NCI-H2196 (cell line): ENCODE data around the gene TGFA.

Experiments used
- DNase-seq: peaks from one replicate; lab custom pipeline; 2025; ENCODE audit not compliant: unreplicated experiment; lab: John Stamatoyannopoulos, UW

TGFA gene

DNA sequence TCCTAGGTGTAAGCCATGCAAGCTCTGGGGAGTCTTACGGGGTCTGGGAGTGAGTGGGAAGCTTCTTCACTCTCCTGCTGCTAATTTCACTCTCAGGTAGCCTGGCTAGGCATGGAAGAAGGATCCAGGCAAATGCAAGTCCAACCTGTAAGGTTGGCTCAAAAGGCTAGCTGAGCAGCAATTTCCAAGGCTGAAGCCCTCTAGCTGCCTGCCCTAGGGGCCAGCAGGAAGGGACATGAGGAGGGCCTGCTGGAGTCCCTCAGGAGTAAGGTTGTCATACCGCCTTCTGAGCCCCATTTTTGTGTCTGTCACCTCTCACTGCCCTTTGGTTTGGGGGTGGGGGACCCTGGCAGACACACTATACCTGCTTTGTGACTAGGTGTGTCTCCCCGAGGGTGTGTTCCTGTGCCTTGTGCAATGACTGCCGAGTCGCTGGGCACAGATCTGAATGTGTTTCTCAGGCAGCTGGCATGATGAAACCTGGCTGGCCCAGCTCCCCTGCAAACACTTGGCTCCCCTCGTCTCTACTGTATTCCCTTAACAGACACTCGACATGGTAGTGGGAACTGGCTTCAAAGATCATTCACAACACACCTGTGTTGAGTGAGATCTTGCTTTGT lies 127.8 kb downstream of the TGFA start:
- DNase-seq = no peak

- DNase-seq = no peak
Observed at GRCh38 chr2:70420740-70421139, 132.9 kb downstream of the TGFA start.

DNA sequence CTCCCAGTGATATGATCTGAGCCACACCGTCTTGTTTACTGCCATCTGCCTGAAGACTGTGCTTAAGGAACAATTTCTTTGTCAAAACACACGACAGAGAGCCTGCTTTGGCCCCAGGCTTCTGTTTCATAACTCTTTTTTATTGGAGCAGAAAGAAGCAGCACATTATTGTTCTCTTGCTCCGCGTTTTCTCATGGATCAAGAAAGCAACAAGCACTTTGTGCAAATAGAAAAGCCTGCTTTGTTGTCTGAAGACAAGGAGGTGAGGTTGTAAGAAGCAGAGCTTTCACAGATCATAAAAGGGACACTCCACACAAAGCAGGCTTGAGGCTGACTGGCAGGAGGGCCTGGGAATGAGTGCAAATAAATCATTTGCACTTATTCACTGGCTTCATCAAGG lies 133.5 kb downstream of the TGFA start:
- no peak for DNase-seq

- DNase-seq = no peak
Observed at GRCh38 chr2:70418514-70418913, 135.1 kb downstream of the TGFA start.

DNA sequence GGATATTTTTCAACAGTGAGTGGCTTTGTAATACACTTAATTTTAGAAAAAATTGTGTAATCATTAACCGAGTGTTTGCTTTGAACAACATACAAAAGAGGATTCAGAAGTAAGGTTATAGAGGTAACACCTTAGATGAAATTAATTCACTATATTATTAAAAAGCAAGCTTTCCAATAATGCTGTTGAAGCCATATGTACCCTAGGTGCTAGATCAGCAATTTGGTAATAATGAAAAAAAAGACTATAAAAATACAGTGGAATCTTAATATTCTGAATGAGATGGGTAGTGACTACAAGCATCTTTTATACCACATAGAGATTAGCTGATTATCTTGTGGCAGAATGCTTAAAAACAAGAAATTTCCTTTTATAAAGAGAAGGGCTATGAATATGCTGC lies 136.6 kb downstream of the TGFA start:
- no peak for DNase-seq

DNA sequence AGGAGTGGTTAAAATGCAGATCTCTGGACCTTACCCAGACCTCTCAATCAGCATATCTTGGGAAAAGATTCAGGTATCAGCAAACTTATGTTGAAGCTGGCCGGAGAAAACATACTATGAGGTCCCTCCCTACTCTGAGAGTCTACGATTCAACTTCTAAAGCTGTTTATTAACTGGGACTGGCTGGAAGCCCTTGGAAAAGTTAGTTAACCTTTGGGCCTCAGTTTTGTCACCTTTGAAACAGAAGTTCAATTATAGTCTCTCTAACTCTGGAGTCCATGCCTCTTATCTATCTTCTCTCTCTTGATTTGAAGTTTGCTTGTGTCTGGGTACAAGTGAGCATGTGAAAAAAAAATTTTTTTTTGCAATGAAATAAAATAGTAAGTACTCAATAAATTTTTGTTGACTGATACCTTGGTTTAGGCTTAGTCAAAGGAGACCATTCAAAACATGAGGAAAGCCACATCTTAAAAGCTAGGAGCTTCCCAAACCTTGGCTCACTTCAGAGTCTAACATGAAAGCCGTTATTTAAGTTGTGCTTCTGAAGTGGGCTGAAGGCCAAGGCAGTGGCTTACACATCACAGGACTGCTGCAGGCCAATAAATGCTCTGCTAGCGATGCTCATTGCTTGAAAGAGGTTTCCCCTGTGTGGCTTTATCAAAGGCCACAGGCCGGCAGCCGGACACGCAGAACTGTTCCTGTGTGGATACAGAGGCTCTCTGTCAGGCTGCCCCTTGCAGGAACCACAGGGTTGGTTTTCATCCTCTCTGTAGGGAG lies 141.1 kb downstream of the TGFA start:
- no peak for DNase-seq

DNA sequence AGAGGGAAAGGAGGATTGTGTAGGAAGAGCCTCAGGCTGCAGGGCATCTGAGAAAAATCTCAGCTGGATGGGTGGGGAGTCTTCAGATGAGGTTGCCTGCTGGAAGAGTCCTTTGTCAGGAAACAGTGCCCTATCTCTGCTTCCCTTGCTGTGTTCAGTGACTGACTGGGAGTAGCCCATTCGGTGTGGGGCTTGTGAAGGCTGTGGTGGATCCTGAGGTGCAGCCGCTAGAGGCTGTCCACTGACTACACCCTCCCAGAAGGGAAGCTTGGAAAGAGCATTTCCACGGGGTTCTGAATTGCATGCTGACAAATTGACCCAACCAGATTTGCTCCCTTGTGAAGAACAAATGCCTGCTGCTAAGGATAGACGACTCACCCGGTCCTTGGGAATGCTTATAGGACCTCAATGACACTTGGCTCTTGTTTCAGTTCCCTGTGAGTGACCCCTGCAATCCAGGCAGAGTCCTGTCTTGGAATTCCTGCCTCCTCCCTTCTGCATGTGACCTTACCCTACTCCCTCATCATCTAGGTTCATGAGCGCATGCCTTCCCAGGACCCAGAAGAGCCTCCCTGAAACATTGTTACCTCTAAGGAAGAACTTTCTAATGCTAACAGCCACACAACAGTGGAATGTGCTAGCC lies 142.0 kb downstream of the TGFA start:
- DNase-seq = no peak

DNA sequence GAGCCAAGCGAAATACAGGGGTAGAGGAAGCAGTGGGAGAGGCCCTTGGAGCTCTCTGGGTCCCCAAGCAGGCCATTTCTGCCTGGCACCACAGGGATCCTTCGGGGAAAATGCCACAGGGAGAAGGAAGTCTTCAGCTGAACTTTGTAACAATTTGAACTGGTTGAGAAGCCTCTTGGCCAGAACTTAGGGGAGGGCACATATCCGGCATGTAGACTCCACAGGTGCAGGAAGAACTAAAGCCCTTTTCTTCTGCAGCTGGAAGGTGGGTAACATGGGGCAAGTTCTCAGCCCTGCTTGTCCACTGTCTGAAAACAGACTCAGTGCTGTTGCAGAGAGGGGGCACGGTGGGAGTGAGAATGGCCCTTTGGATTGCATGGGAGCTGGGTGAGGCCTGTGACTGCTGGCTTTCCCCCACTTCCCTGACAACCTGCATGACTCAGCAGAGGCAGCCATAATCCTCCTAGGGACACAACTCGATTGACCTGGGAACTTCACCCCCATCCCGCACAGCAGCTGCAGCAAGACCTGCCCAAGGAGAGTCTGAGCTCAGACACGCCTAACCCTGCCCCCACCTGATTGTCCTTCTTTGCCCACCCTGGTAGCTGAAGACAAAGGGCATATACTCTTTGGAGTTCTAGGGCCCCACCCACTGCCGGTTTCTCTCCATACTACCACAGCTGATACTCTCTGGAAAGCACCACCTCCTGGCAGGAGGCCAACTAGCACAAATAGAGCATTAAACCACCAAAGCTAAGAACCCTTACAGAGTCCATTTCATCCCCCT lies 150.2 kb downstream of the TGFA start:
- DNase-seq = no peak

GRCh38 chr2:70400539-70400938 lies 153.1 kb downstream of the TGFA start:
- no peak for DNase-seq

- no peak for DNase-seq
Observed at GRCh38 chr2:70399046-70399445, 154.6 kb downstream of the TGFA start.
